HepG2 (cell line): Measurements from ENCODE around the gene C14orf119. TPM values are rescaled to one million over a fixed set of nuclear protein-coding genes. Genes with fewer than 3 reads are reported as not detected.

Source experiments
- ATAC-seq: fragments of 200-7000 bp; cut with Tn5 transposase; 3 replicates; pipeline ENCODE4 v1.9.1; 2020; ENCODE audit warnings: mild to moderate bottlenecking, moderate library complexity
- BruUV-seq: library from RNA; stranded (reverse); fragments of 400-500 nt; replicated peaks from 2 replicates; lab custom pipeline; 2021; lab: Mats Ljungman, UMichigan
- CTCF ChIA-PET: fragments of 300-600 bp; formaldehyde crosslinking; extraction: SDS; loops from one replicate; lab custom pipeline; 2021; ENCODE audit warnings: low total read pairs, inconsistent platforms, low intra/inter-chr PET ratio; lab: Yijun Ruan, JAX
- POLR2A ChIA-PET: fragments of 350-600 bp; sonication (Branson Sonifier 250); formaldehyde crosslinking; loops from one replicate; lab custom pipeline; 2020; ENCODE audit warnings: antibody characterized with exemption, inconsistent platforms; lab: Yijun Ruan, JAX
- DNase-seq: peaks from one replicate; pipeline ENCODE4 v3.0.0-alpha.2; 2015; ENCODE audit warnings: low spot score
- FAIRE-seq: peaks from 3 replicates; lab custom pipeline; 2011; peaks lifted over from hg19 to GRCh38; lab: Jason Lieb, UNC
- H2AFZ ChIP-seq: one replicate; pipeline ENCODE4 v1.6.1; 2011; ENCODE audit warnings: low read length, inconsistent platforms
- H3K27ac ChIP-seq: fragments of 300-600 bp; 3 replicates; pipeline ENCODE4 v1.8.0; 2011; ENCODE audit warnings: mixed run types, mild to moderate bottlenecking, mixed read lengths, low read length, inconsistent platforms; ENCODE audit not compliant: insufficient read depth; ENCODE audit errors: extremely low read length
- H3K27me3 ChIP-seq, 2 experiments: fragments of 200-600 bp in 1 of 2; 2 replicates in 1 of 2; 3 replicates in 1 of 2; pipeline versions ENCODE4 v1.6.0 to v1.8.0; 2011; ENCODE audit warnings: low read length in 2 of 2, mild to moderate bottlenecking in 2 of 2, moderate library complexity in 2 of 2, inconsistent platforms in 1 of 2; ENCODE audit not compliant: insufficient read depth in 2 of 2, control insufficient read depth in 1 of 2
- H3K36me3 ChIP-seq, 2 experiments: fragments of 200-600 bp in 1 of 2; replicated peaks in 1 of 2; 2 replicates in 1 of 2; 3 replicates in 1 of 2; pipeline versions ENCODE4 v1.5.1 to v1.8.0; 2011; ENCODE audit warnings: low read length in 2 of 2, inconsistent platforms in 1 of 2; ENCODE audit not compliant: insufficient read depth in 2 of 2, control insufficient read depth in 1 of 2
- H3K4me1 ChIP-seq: 2 replicates; pipeline ENCODE4 v1.5.1; 2012; ENCODE audit warnings: low read length, inconsistent platforms; ENCODE audit not compliant: insufficient read depth
- H3K4me2 ChIP-seq: 2 replicates; pipeline ENCODE4 v1.6.0; 2011; ENCODE audit warnings: low read depth, low read length, inconsistent platforms
- H3K4me3 ChIP-seq, 3 experiments: fragments of 200-600 bp in 1 of 3; sonication (generic), shearing (Covaris generic) in 1 of 3; replicated peaks in 1 of 3; 2 replicates each; pipeline ENCODE4 v1.5.1; 2011 to 2016; ENCODE audit warnings: low read length in 3 of 3, inconsistent platforms in 2 of 3, low read depth in 2 of 3, mild to moderate bottlenecking in 2 of 3, control low read depth in 1 of 3, mixed read lengths in 1 of 3; ENCODE audit not compliant: insufficient read depth in 1 of 3
- H3K79me2 ChIP-seq: one replicate; pipeline ENCODE4 v1.6.1; 2011; ENCODE audit warnings: low read length, inconsistent platforms; ENCODE audit not compliant: insufficient read depth
- H3K9ac ChIP-seq: 2 replicates; pipeline ENCODE4 v1.6.0; 2011; ENCODE audit warnings: mild to moderate bottlenecking, low read depth, low read length, inconsistent platforms; ENCODE audit not compliant: insufficient read depth
- H3K9me3 ChIP-seq: 2 replicates; pipeline ENCODE4 v1.5.1; 2012; ENCODE audit warnings: mild to moderate bottlenecking, low read length
- H4K20me1 ChIP-seq: 2 replicates; pipeline ENCODE4 v1.6.0; 2011; ENCODE audit warnings: inconsistent platforms, mild to moderate bottlenecking, low read length, moderate library complexity; ENCODE audit not compliant: insufficient read depth
- AKAP8 ChIP-seq: sonication (generic); formaldehyde crosslinking; IDR thresholded peaks from 2 replicates; pipeline ENCODE4 v1.5.1; 2020; ENCODE audit warnings: mild to moderate bottlenecking, missing genetic modification reagents
- ELF4 ChIP-seq: sonication (generic); formaldehyde crosslinking; IDR thresholded peaks from 2 replicates; pipeline ENCODE4 v1.5.0; 2020; ENCODE audit warnings: missing genetic modification reagents, mild to moderate bottlenecking, moderate library complexity, borderline replicate concordance
- HHEX ChIP-seq: IDR thresholded peaks from 2 replicates; pipeline ENCODE4 v1.6.1; 2016; ENCODE audit warnings: control low read depth
- KIAA2018 ChIP-seq: sonication (generic); formaldehyde crosslinking; IDR thresholded peaks from 2 replicates; pipeline ENCODE4 v1.5.0; 2020; ENCODE audit warnings: mild to moderate bottlenecking, missing genetic modification reagents, borderline replicate concordance
- NR1H2 ChIP-seq: sonication (generic); formaldehyde crosslinking; IDR thresholded peaks from 2 replicates; pipeline ENCODE4 v1.8.1; 2022; ENCODE audit warnings: low read depth, missing genetic modification reagents, borderline replicate concordance
- PCBP2 ChIP-seq: fragments of 200-400 bp; formaldehyde crosslinking; optimal IDR thresholded peaks from 2 replicates; pipeline ENCODE3; 2018; ENCODE audit warnings: low read length, low read depth; ENCODE audit not compliant: poor library complexity, severe bottlenecking
- POLR2G ChIP-seq: fragments of 200-400 bp; formaldehyde crosslinking; IDR thresholded peaks from 2 replicates; pipeline ENCODE4 v1.6.1; 2018; ENCODE audit warnings: mild to moderate bottlenecking, low read depth, low read length, moderate library complexity
- TBX2 ChIP-seq: sonication (generic); formaldehyde crosslinking; IDR thresholded peaks from 2 replicates; pipeline ENCODE4 v1.5.0; 2020; ENCODE audit warnings: missing genetic modification reagents, mild to moderate bottlenecking, borderline replicate concordance
- UBTF ChIP-seq: sonication (generic); formaldehyde crosslinking; IDR thresholded peaks from 2 replicates; pipeline ENCODE4 v1.4.0; 2020; ENCODE audit warnings: mild to moderate bottlenecking, missing genetic modification reagents
- ZNF263 ChIP-seq: sonication (generic); formaldehyde crosslinking; IDR thresholded peaks from 2 replicates; pipeline ENCODE4 v1.4.0; 2020; ENCODE audit warnings: missing genetic modification reagents
- ZNF503 ChIP-seq: sonication (generic); formaldehyde crosslinking; IDR thresholded peaks from 2 replicates; pipeline ENCODE4 v1.4.0; 2020; ENCODE audit warnings: missing genetic modification reagents
- WGBS: methylation state at CpG from one replicate; pipeline ENCODE4 v1.1.6; 2017; ENCODE audit warnings: low lambda C conversion rate; 5-methylcytosine and 5-hydroxymethylcytosine counted together
- in situ Hi-C: cut with HindIII; loops from 2 replicates; pipeline ENCODE4 v1.10.0; 2017; ENCODE audit warnings: low pct_unique_long_range_greater_than_20kb; ENCODE audit not compliant: extremely low pct_ligation_motif_present
- intact Hi-C: fragments of 100-400 bp; cut with micrococcal nuclease; formaldehyde crosslinking; loops from one replicate; pipeline ENCODE4 v1.10.0; 2022; ENCODE audit not compliant: unreplicated experiment
- polyA plus RNA-seq, 8 experiments: library from polyadenylated mRNA; depleted of rRNA in 3 of 8; stranded (reverse) in 7 of 8; unstranded in 1 of 8; fragments of >200 nt; fragmentation: Illumina TruSeq in 4 of 8; extraction: Trizol in 4 of 8; gene quantifications; 2 replicates each; pipeline versions ENCODE4 v1.2.1 to v1.2.3, GENCODE V29; 2011 to 2016; ENCODE audit warnings: low read depth in 4 of 8, missing spikeins in 1 of 8, mixed read lengths in 1 of 8; ENCODE audit not compliant: insufficient read depth in 1 of 8
- total RNA-seq, 5 experiments: library from RNA; depleted of rRNA; stranded (reverse); fragments of >200 nt; fragmentation: Illumina TruSeq; extraction: Trizol; gene quantifications; 2 replicates each; pipeline ENCODE4 v1.2.3, GENCODE V29; 2016; ENCODE audit warnings: low read depth in 1 of 5

C14orf119 gene
- total and polyA plus RNA-seq, 2 of the 13 experiments (the other 11 are each of a cell fraction or from before 2014, with no cell fraction given) = 117 to 206 TPM

GRCh38 chr14:23079716-23080115 lies 15.6 kb upstream of the C14orf119 start:
- no peak for FAIRE-seq
- no peaks in the 10 kb centered on the region for H3K4me1 ChIP-seq
- no peak for DNase-seq
- no peaks in the 10 kb centered on the region for H3K79me2 ChIP-seq
- H3K9me3 ChIP-seq = no peaks in the 10 kb centered on the region
- H4K20me1 ChIP-seq = peaks cover 9% of the 10 kb centered on the region; the same call in 1 of the 2 replicates
- H2AFZ ChIP-seq = no peak overlapping the region
- intact Hi-C loops = no loop called here
- H3K9ac ChIP-seq = no peak overlapping the region
- in situ Hi-C loops = no loop called here
- H3K4me3 ChIP-seq = no peak overlapping the region
- CTCF ChIA-PET = interaction anchor here (4.1 kb wide), 1 partner anchor 11 kb away, joined by 20 read pairs; no protein-coding TSS in a partner anchor
- ATAC-seq = no peak
- POLR2A ChIA-PET = interaction anchor here (3.7 to 5.8 kb wide), 2 partner anchors 9 to 16 kb away, joined by 20 to 85 read pairs; partner anchors contain the start of genes ACIN1 and C14orf119
- no peak overlapping the region for H3K27ac ChIP-seq
- peaks cover 65 to 98% of the 10 kb centered on the region in 2 experiments for H3K36me3 ChIP-seq
- H3K4me2 ChIP-seq = no peak overlapping the region
- WGBS = 95% methylated on average over 2 of the region's 2 CpGs
- no TSS peak for BruUV-seq
- H3K27me3 ChIP-seq = no peaks in the 10 kb centered on the region
- no peak for TF ChIP-seq AKAP8 (CRISPR knock-in tag)
- TF ChIP-seq HHEX (CRISPR knock-in tag) = 0 out of 2 replicates have a peak, but pooled peaks have one; percentile 16
- peak; percentile 4; the same call in 1 of the 2 replicates for TF ChIP-seq POLR2G
- no peak for TF ChIP-seq PCBP2
- TF ChIP-seq ZNF503 = no peak
- no peak for TF ChIP-seq TBX2 (CRISPR knock-in tag)
- TF ChIP-seq NR1H2 (CRISPR knock-in tag) = no peak
- TF ChIP-seq UBTF (CRISPR knock-in tag) = no peak
- no peak for TF ChIP-seq KIAA2018 (CRISPR knock-in tag)
- TF ChIP-seq ELF4 (CRISPR knock-in tag) = no peak
- no peak for TF ChIP-seq ZNF263 (CRISPR knock-in tag)
